ENCODE results near the gene PCSK4. TPM values are rescaled to one million over a fixed set of nuclear protein-coding genes. Genes with fewer than 3 reads are reported as not detected.
A peak's percentile ranks its signal among the peaks of the same experiment; 100 is the strongest.

The PCSK4 gene
- total and polyA plus RNA-seq, 4 donors, result 0.75 to 6.0 (median 3.1) TPM; not detected in 1

GRCh38 chr19:1509602-1510441 lies 19.7 kb upstream of the PCSK4 start:
- no peaks in the 10 kb centered on the region for H3K9me3 ChIP-seq (ENCODE audit: control insufficient read depth, low read length)
- no peaks in the 10 kb centered on the region for H3K4me1 ChIP-seq (ENCODE audit: control insufficient read depth in 1 of 2, insufficient read depth in 2 of 2, low read length in 2 of 2)
- ATAC-seq (ENCODE audit: low FRiP score), result no peak
- no peaks in the 10 kb centered on the region for H3K36me3 ChIP-seq (ENCODE audit: control insufficient read depth in 1 of 2, insufficient read depth in 2 of 2, low read length in 1 of 2)
- no peak overlapping the region for H3K4me3 ChIP-seq (ENCODE audit: low read length in 2 of 2)
- 59 to 60% methylated on average over 11 of the region's 11 CpGs for WGBS, 2 donors
- intact Hi-C loops (cut with DNase I), result loop anchor here in 1 of 2 donors (10.0 kb wide), 1 partner anchor 235 kb away; the partner anchor contains the start of gene FAM174C
- no peak for DNase-seq
- no peak overlapping the region for H3K27ac ChIP-seq (ENCODE audit: low read depth in 1 of 2, low read length in 2 of 2)
- H3K27me3 ChIP-seq (ENCODE audit: control insufficient read depth in 1 of 2, insufficient read depth in 2 of 2, low read length in 1 of 2), result no peaks in the 10 kb centered on the region

- peak overlapping the region in 1 of 2 donors; percentile 35 for H3K27ac ChIP-seq (ENCODE audit: low read depth in 1 of 2, low read length in 2 of 2)
- no peaks in the 10 kb centered on the region for H3K27me3 ChIP-seq (ENCODE audit: control insufficient read depth in 1 of 2, insufficient read depth in 2 of 2, low read length in 1 of 2)
- intact Hi-C loops (cut with DNase I), result loop anchor here in 1 of 2 donors (10.0 kb wide), 1 partner anchor 234 kb away; the partner anchor contains the start of gene FAM174C
- WGBS, 2 donors, result 29 to 33% methylated on average over 12 of the region's 12 CpGs
- H3K4me3 ChIP-seq (ENCODE audit: low read length in 2 of 2), result no peak overlapping the region
- no peak for ATAC-seq (ENCODE audit: low FRiP score)
- H3K4me1 ChIP-seq (ENCODE audit: control insufficient read depth in 1 of 2, insufficient read depth in 2 of 2, low read length in 2 of 2), result no peaks in the 10 kb centered on the region
- no peak for DNase-seq
- no peaks in the 10 kb centered on the region for H3K36me3 ChIP-seq (ENCODE audit: control insufficient read depth in 1 of 2, insufficient read depth in 2 of 2, low read length in 1 of 2)
- H3K9me3 ChIP-seq (ENCODE audit: control insufficient read depth, low read length), result no peaks in the 10 kb centered on the region
Measured at GRCh38 chr19:1508507-1508856, 18.3 kb upstream of the PCSK4 start.

- H3K27ac ChIP-seq (ENCODE audit: low read depth in 1 of 2, low read length in 2 of 2), result peak overlapping the region in 1 of 2 donors; percentile 35
- H3K4me3 ChIP-seq (ENCODE audit: low read length in 2 of 2), result no peak overlapping the region
- H3K27me3 ChIP-seq (ENCODE audit: control insufficient read depth in 1 of 2, insufficient read depth in 2 of 2, low read length in 1 of 2), result no peaks in the 10 kb centered on the region
- DNase-seq (peak; percentile 93 to 95), ATAC-seq (ENCODE audit: low FRiP score) (peak; percentile 93)
- H3K9me3 ChIP-seq (ENCODE audit: control insufficient read depth, low read length), result no peaks in the 10 kb centered on the region
- intact Hi-C loops (cut with DNase I), result loop anchor here in 1 of 2 donors (10.0 kb wide), 1 partner anchor 233 kb away; the partner anchor contains the start of gene FAM174C
- H3K4me1 ChIP-seq (ENCODE audit: control insufficient read depth in 1 of 2, insufficient read depth in 2 of 2, low read length in 2 of 2), result no peaks in the 10 kb centered on the region
- H3K36me3 ChIP-seq (ENCODE audit: control insufficient read depth in 1 of 2, insufficient read depth in 2 of 2, low read length in 1 of 2), result no peaks in the 10 kb centered on the region
- WGBS, 2 donors, result 1 to 3% methylated on average over 42 to 46 of the region's 46 CpGs
Measured at GRCh38 chr19:1507763-1508506, 17.8 kb upstream of the PCSK4 start.

DNA sequence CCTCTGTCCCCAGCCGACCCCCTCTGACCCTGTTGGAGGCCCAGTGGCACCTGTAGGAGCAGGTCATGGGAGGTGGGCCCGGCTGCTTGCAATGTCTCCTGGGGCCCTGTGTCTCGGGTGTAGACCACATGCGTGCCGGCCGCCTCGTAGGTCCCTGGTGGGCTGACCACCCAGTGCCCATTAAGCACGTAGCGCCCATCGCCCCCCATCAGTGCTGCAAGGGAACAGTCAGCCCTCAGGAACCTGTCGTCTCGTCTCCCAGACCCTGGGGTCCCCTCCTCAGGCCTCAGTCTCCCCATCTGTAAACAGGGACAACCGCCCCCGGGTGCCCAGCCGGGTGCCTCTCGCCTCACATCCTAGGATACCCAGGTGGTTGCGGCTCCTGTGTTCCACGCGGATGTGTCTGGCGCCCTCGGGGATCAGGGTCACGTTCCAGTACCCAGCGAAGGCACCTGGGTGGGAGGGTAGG lies 17.1 kb upstream of the PCSK4 start:
- no peaks in the 10 kb centered on the region for H3K27me3 ChIP-seq (ENCODE audit: control insufficient read depth in 1 of 2, insufficient read depth in 2 of 2, low read length in 1 of 2)
- intact Hi-C loops (cut with DNase I), result loop anchor here in 1 of 2 donors (10.0 kb wide), 1 partner anchor 232 kb away; the partner anchor contains the start of gene FAM174C
- 66 to 68% methylated on average over 23 of the region's 23 CpGs for WGBS, 2 donors

DNA sequence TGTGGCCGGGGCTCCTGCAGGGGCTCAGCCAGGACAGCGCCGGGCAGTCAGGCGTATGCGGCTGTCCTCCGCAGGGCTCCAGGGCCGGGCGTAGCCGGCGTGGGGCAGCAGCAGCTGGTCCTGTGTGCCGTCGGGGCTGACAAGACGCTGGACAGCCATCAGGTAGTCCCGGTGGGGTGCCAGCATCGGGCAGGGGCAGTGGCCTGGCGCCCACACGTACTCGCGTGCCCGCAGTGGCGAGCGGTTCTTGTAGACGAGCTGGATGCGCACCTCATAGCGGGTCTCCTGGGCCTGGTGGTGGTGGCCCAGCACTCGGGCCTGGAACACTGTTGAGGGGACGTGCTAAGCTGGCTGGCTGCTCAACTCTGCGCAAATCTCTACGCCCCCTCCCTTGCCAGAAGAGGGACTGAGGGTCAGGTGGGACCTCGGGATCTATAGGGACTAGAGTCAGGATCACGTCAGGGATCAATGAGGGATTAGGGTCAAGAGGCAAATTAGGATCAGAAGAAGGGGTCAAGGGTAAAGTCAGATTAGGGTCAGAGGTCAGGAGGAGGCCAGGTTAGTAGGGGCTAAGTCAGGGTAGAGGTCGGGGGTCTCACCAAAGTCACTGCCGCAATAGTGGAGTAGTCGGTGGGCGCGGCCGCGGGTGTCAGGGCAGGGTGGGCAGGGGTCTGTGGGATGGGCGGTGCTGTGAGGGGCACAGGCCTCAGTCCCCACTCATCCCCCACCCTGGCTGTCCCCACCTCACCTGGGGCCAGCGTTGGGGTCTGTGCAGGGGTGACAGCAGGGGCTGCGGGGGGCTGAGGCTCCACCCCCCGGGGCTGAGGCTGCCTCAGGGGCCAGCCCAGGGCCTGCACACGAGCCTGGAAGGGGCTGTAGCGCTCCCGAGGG lies 16.1 kb upstream of the PCSK4 start:
- Histone ChIP-seq H3K9me3 (ENCODE audit: control insufficient read depth, low read length) (no peaks in the 10 kb centered on the region), H3K27me3 (ENCODE audit: control insufficient read depth in 1 of 2, insufficient read depth in 2 of 2, low read length in 1 of 2) (no peaks in the 10 kb centered on the region), H3K4me1 (ENCODE audit: control insufficient read depth in 1 of 2, insufficient read depth in 2 of 2, low read length in 2 of 2) (no peaks in the 10 kb centered on the region), H3K27ac (ENCODE audit: low read depth in 1 of 2, low read length in 2 of 2) (no peak overlapping the region), H3K4me3 (ENCODE audit: low read length in 2 of 2) (no peak overlapping the region), H3K36me3 (ENCODE audit: control insufficient read depth in 1 of 2, insufficient read depth in 2 of 2, low read length in 1 of 2) (no peaks in the 10 kb centered on the region)
- ATAC-seq (ENCODE audit: low FRiP score), result no peak
- DNase-seq, result no peak
- intact Hi-C loops (cut with DNase I), result loop anchor here in 1 of 2 donors (10.0 kb wide), 1 partner anchor 231 kb away; the partner anchor contains the start of gene FAM174C
- WGBS, 2 donors, result 88 to 89% methylated on average over 44 to 45 of the region's 45 CpGs

More for the DNA sequence above, 17.1 kb upstream of the PCSK4 start:
- Histone ChIP-seq H3K27ac (ENCODE audit: low read depth in 1 of 2, low read length in 2 of 2) (no peak overlapping the region), H3K36me3 (ENCODE audit: control insufficient read depth in 1 of 2, insufficient read depth in 2 of 2, low read length in 1 of 2) (no peaks in the 10 kb centered on the region), H3K9me3 (ENCODE audit: control insufficient read depth, low read length) (no peaks in the 10 kb centered on the region), H3K4me3 (ENCODE audit: low read length in 2 of 2) (no peak overlapping the region), H3K4me1 (ENCODE audit: control insufficient read depth in 1 of 2, insufficient read depth in 2 of 2, low read length in 2 of 2) (no peaks in the 10 kb centered on the region)
- DNase-seq, result no peak
- no peak for ATAC-seq (ENCODE audit: low FRiP score)

- H3K27me3 ChIP-seq (ENCODE audit: control insufficient read depth in 1 of 2, insufficient read depth in 2 of 2, low read length in 1 of 2), result no peaks in the 10 kb centered on the region
- ATAC-seq (ENCODE audit: low FRiP score) (no peak), DNase-seq (no peak)
- H3K9me3 ChIP-seq (ENCODE audit: control insufficient read depth, low read length), result no peaks in the 10 kb centered on the region
- H3K27ac ChIP-seq (ENCODE audit: low read depth in 1 of 2, low read length in 2 of 2), result no peak overlapping the region
- H3K4me3 ChIP-seq (ENCODE audit: low read length in 2 of 2), result no peak overlapping the region
- H3K36me3 ChIP-seq (ENCODE audit: control insufficient read depth in 1 of 2, insufficient read depth in 2 of 2, low read length in 1 of 2), result no peaks in the 10 kb centered on the region
- H3K4me1 ChIP-seq (ENCODE audit: control insufficient read depth in 1 of 2, insufficient read depth in 2 of 2, low read length in 2 of 2), result no peaks in the 10 kb centered on the region
- 71 to 75% methylated on average over 8 of the region's 8 CpGs for WGBS, 2 donors
- intact Hi-C loops (cut with DNase I), result loop anchor here in 1 of 2 donors (10.0 kb wide), 1 partner anchor 230 kb away; the partner anchor contains the start of gene FAM174C
Measured at GRCh38 chr19:1505012-1505411, 14.9 kb upstream of the PCSK4 start.

DNA sequence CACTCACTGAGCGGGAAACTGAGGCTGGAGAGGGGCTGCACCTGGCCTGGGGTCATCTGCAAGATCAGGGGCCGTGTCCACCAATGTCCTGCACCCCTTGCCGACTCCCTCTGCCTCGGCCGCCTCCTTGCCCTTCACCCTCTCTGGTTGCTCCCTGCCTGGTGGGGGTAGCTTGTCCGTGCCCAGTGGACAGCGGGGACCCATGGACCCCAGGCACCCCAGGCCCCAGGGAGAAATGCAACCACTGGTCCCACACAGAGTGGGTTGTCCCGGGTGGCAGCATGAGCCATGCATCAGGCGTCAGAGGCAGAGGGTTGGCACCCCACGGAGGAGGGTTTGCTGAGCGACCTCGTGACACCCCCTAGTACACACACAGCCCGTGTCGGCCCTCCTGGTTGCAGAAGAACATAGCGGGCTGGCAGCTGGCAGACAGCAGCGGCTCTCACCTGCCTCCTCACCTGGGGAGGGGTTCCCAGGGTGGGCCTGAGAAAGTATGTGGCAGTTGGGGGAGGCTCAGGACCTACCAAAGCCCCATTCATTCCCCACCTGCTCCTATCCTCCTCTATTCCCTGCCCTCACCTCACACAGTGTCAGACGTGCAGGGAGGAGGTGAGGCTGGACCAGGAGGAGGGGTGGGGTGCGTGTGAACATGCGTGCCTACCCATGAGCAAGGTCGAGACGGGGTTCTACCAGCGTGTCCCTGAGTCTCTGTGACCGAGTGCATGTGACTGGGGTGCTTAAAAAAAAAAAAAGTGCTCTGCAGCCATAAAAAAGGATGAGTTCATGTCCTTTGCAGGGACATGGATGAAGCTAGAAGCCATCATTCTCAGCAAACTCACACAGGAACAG lies 14.0 kb upstream of the PCSK4 start:
- Histone ChIP-seq H3K27ac (ENCODE audit: low read depth in 1 of 2, low read length in 2 of 2) (no peak overlapping the region), H3K36me3 (ENCODE audit: control insufficient read depth in 1 of 2, insufficient read depth in 2 of 2, low read length in 1 of 2) (no peaks in the 10 kb centered on the region), H3K4me1 (ENCODE audit: control insufficient read depth in 1 of 2, insufficient read depth in 2 of 2, low read length in 2 of 2) (no peaks in the 10 kb centered on the region), H3K9me3 (ENCODE audit: control insufficient read depth, low read length) (no peaks in the 10 kb centered on the region), H3K27me3 (ENCODE audit: control insufficient read depth in 1 of 2, insufficient read depth in 2 of 2, low read length in 1 of 2) (no peaks in the 10 kb centered on the region), H3K4me3 (ENCODE audit: low read length in 2 of 2) (no peak overlapping the region)
- ATAC-seq (ENCODE audit: low FRiP score) (no peak), DNase-seq (peak in 1 of 2 donors; percentile 76)
- WGBS, 2 donors, result 44 to 49% methylated on average over 22 to 23 of the region's 23 CpGs
- intact Hi-C loops (cut with DNase I), result loop anchor here in 1 of 2 donors (10.0 kb wide), 1 partner anchor 229 kb away; the partner anchor contains the start of gene FAM174C
